Raji (cell line): ENCODE data around the gene CAMKMT.

ENCODE experiments used
- POLR2A ChIP-seq: IDR thresholded peaks from 2 replicates; pipeline ENCODE4 v1.6.1; 2011; ENCODE audit warnings: low read depth, low read length, control low read depth; ENCODE audit not compliant: insufficient read depth

CAMKMT gene

GRCh38 chr2:44615950-44616518 is 254.3 kb downstream of the CAMKMT start:
- no peak for TF ChIP-seq POLR2A

GRCh38 chr2:44616667-44617155 is 255.0 kb downstream of the CAMKMT start:
- TF ChIP-seq POLR2A = no peak

GRCh38 chr2:44618251-44619023 is 256.7 kb downstream of the CAMKMT start:
- TF ChIP-seq POLR2A = no peak

GRCh38 chr2:44620189-44620990 is 258.6 kb downstream of the CAMKMT start:
- no peak for TF ChIP-seq POLR2A

- no peak for TF ChIP-seq POLR2A
These were observed 262.0 kb downstream of the CAMKMT start for GRCh38 chr2:44623622-44624351.

GRCh38 chr2:44628297-44628696 is 266.6 kb downstream of the CAMKMT start:
- no peak for TF ChIP-seq POLR2A

- no peak for TF ChIP-seq POLR2A
These were observed 271.4 kb downstream of the CAMKMT start for GRCh38 chr2:44632931-44633689.

- no peak for TF ChIP-seq POLR2A
These were observed 274.0 kb downstream of the CAMKMT start for GRCh38 chr2:44635725-44636124.

- TF ChIP-seq POLR2A = no peak
These were observed 276.9 kb downstream of the CAMKMT start for GRCh38 chr2:44638649-44639048.

GRCh38 chr2:44639399-44639798 is 277.7 kb downstream of the CAMKMT start:
- no peak for TF ChIP-seq POLR2A

GRCh38 chr2:44642123-44642857 is 280.5 kb downstream of the CAMKMT start:
- no peak for TF ChIP-seq POLR2A

- TF ChIP-seq POLR2A = no peak
These were observed 284.2 kb downstream of the CAMKMT start for GRCh38 chr2:44645937-44646336.

GRCh38 chr2:44649381-44649780 is 287.6 kb downstream of the CAMKMT start:
- TF ChIP-seq POLR2A = no peak

- TF ChIP-seq POLR2A = no peak
These were observed 289.0 kb downstream of the CAMKMT start for GRCh38 chr2:44650796-44651195.

GRCh38 chr2:44651974-44652373 is 290.2 kb downstream of the CAMKMT start:
- no peak for TF ChIP-seq POLR2A
